H1 (cell line): ENCODE results near the gene FBXW2. TPM values are rescaled to one million over a fixed set of nuclear protein-coding genes. Genes with fewer than 3 reads are reported as not detected.

Source experiments
- CTCF ChIA-PET: fragments of 300-600 bp; sonication (Branson Sonifier 250); formaldehyde crosslinking; loops from one replicate; lab custom pipeline; 2021; ENCODE audit not compliant: partially characterized antibody; lab: Charles Lee
- POLR2A ChIA-PET: fragments of 300-600 bp; sonication (Branson Sonifier 250); formaldehyde crosslinking; loops from one replicate; lab custom pipeline; 2021; ENCODE audit warnings: inconsistent platforms; ENCODE audit not compliant: partially characterized antibody; lab: Charles Lee
- DNase-seq, 2 experiments: peaks; one replicate each; pipeline versions ENCODE4 v3.0.0 to v3.0.0-alpha.2; 2010 to 2022; ENCODE audit warnings: low spot score in 2 of 2, low read depth in 1 of 2, mixed read lengths in 1 of 2
- FAIRE-seq: peaks from 2 replicates; lab custom pipeline; 2011; peaks lifted over from hg19 to GRCh38; lab: Jason Lieb, UNC
- H2AFZ ChIP-seq: 2 replicates; pipeline ENCODE4 v1.8.1; 2012; ENCODE audit warnings: low read length, inconsistent platforms
- H2AK5ac ChIP-seq: 2 replicates; pipeline ENCODE4 v1.6.1; 2013; ENCODE audit warnings: low read depth, low read length
- H2BK120ac ChIP-seq: replicated peaks from 2 replicates; pipeline ENCODE3; 2013; ENCODE audit warnings: low read depth, low read length, inconsistent platforms
- H2BK12ac ChIP-seq: 2 replicates; pipeline ENCODE4 v1.6.1; 2013; ENCODE audit warnings: low read depth, low read length
- H2BK15ac ChIP-seq: 2 replicates; pipeline ENCODE4 v1.6.1; 2013; ENCODE audit warnings: low read length
- H2BK20ac ChIP-seq: 2 replicates; pipeline ENCODE4 v1.6.1; 2013; ENCODE audit warnings: low read length
- H2BK5ac ChIP-seq: 2 replicates; pipeline ENCODE4 v1.6.1; 2013; ENCODE audit warnings: low read depth, low read length
- H3K14ac ChIP-seq: 2 replicates; pipeline ENCODE4 v1.6.1; 2013; ENCODE audit warnings: inconsistent platforms; ENCODE audit not compliant: insufficient read length
- H3K18ac ChIP-seq: 2 replicates; pipeline ENCODE4 v1.6.1; 2013; ENCODE audit warnings: low read length; ENCODE audit errors: extremely low read depth
- H3K23ac ChIP-seq: 2 replicates; pipeline ENCODE4 v1.6.1; 2013; ENCODE audit warnings: inconsistent platforms; ENCODE audit not compliant: insufficient read length
- H3K23me2 ChIP-seq: 2 replicates; pipeline ENCODE4 v1.6.1; 2013; ENCODE audit warnings: low read depth, low read length
- H3K27ac ChIP-seq: 2 replicates; pipeline ENCODE4 v1.6.1; 2011; ENCODE audit warnings: low read depth, low read length, inconsistent platforms
- H3K27me3 ChIP-seq, 4 experiments: replicated peaks in 1 of 4; 1 replicate in 1 of 4; 2 replicates in 3 of 4; pipeline versions ENCODE4 v1.6.1 to v1.8.1; 2011 to 2013; ENCODE audit warnings: low read length in 3 of 4, mild to moderate bottlenecking in 3 of 4, inconsistent platforms in 2 of 4, mixed read lengths in 2 of 4, moderate library complexity in 1 of 4; ENCODE audit not compliant: control insufficient read depth in 3 of 4, insufficient read depth in 3 of 4; ENCODE audit errors: extremely low read depth in 1 of 4
- H3K36me3 ChIP-seq, 4 experiments: 2 replicates each; pipeline versions ENCODE4 v1.6.1 to v1.8.1; 2011 to 2013; ENCODE audit warnings: mild to moderate bottlenecking in 4 of 4, low read length in 3 of 4, moderate library complexity in 2 of 4, control low read depth in 1 of 4, inconsistent platforms in 1 of 4; ENCODE audit not compliant: insufficient read depth in 4 of 4, control insufficient read depth in 2 of 4
- H3K4ac ChIP-seq: replicated peaks from 2 replicates; pipeline ENCODE3; 2013; ENCODE audit warnings: low read length, low read depth, mixed read lengths, inconsistent platforms; ENCODE audit not compliant: insufficient read length
- H3K4me1 ChIP-seq, 4 experiments: replicated peaks in 1 of 4; 1 replicate in 1 of 4; 2 replicates in 3 of 4; pipeline versions ENCODE4 v1.6.1 to v1.8.1; 2011 to 2013; ENCODE audit warnings: low read length in 3 of 4, inconsistent platforms in 2 of 4, mixed read lengths in 1 of 4; ENCODE audit not compliant: insufficient read depth in 4 of 4, control insufficient read depth in 3 of 4
- H3K4me2 ChIP-seq, 2 experiments: 2 replicates each; pipeline versions ENCODE4 v1.6.1 to v1.8.1; 2011 to 2013; ENCODE audit warnings: low read depth in 2 of 2, low read length in 2 of 2, control low read depth in 1 of 2, inconsistent platforms in 1 of 2, mild to moderate bottlenecking in 1 of 2; ENCODE audit not compliant: insufficient read depth in 1 of 2
- H3K4me3 ChIP-seq, 4 experiments: fragments of 200-600, 300-600 bp in 1 of 4; sonication (generic), shearing (Covaris generic), sonication (Bioruptor Twin) in 1 of 4; 2 replicates each; pipeline versions ENCODE4 v1.5.1 to v1.8.1; 2011 to 2016; ENCODE audit warnings: low read length in 4 of 4, low read depth in 3 of 4, control low read depth in 2 of 4, inconsistent platforms in 2 of 4, mild to moderate bottlenecking in 2 of 4, mixed read lengths in 1 of 4, moderate library complexity in 1 of 4; ENCODE audit not compliant: insufficient read depth in 2 of 4; ENCODE audit errors: extremely low read depth in 1 of 4
- H3K56ac ChIP-seq: replicated peaks from 2 replicates; pipeline ENCODE3; 2013; ENCODE audit warnings: low read depth, mild to moderate bottlenecking, mixed read lengths, low read length, inconsistent platforms; ENCODE audit not compliant: insufficient read length
- H3K79me1 ChIP-seq: 2 replicates; pipeline ENCODE4 v1.6.1; 2013; ENCODE audit warnings: low read depth, low read length, control low read depth
- H3K79me2 ChIP-seq, 2 experiments: 2 replicates each; pipeline versions ENCODE4 v1.6.1 to v1.8.1; 2012 to 2013; ENCODE audit warnings: low read length in 2 of 2, mild to moderate bottlenecking in 2 of 2, inconsistent platforms in 1 of 2; ENCODE audit not compliant: insufficient read depth in 2 of 2, control insufficient read depth in 1 of 2
- H3K9ac ChIP-seq, 4 experiments: replicated peaks in 1 of 4; 1 replicate in 1 of 4; 2 replicates in 3 of 4; pipeline versions ENCODE4 v1.6.1 to v1.8.1; 2011 to 2013; ENCODE audit warnings: low read depth in 3 of 4, low read length in 3 of 4, control low read depth in 2 of 4, mild to moderate bottlenecking in 2 of 4, moderate library complexity in 2 of 4, inconsistent platforms in 1 of 4; ENCODE audit errors: extremely low read depth in 1 of 4
- H3K9me3 ChIP-seq, 2 experiments: 2 replicates each; pipeline versions ENCODE4 v1.6.1 to v1.8.1; 2012 to 2013; ENCODE audit warnings: mild to moderate bottlenecking in 2 of 2, moderate library complexity in 2 of 2, control low read depth in 1 of 2, inconsistent platforms in 1 of 2, low read depth in 1 of 2, low read length in 1 of 2, mixed read lengths in 1 of 2; ENCODE audit not compliant: insufficient read depth in 2 of 2
- H4K20me1 ChIP-seq, 2 experiments: replicated peaks in 1 of 2; 2 replicates each; pipeline versions ENCODE3 to v1.8.1; 2011 to 2013; ENCODE audit warnings: inconsistent platforms in 2 of 2, low read length in 2 of 2, mild to moderate bottlenecking in 1 of 2; ENCODE audit not compliant: insufficient read depth in 2 of 2, control insufficient read depth in 1 of 2
- H4K5ac ChIP-seq: 2 replicates; pipeline ENCODE4 v1.6.1; 2013; ENCODE audit warnings: low read length, low read depth, mixed read lengths, inconsistent platforms; ENCODE audit not compliant: insufficient read length
- H4K8ac ChIP-seq: 2 replicates; pipeline ENCODE4 v1.8.0; 2013; ENCODE audit warnings: mild to moderate bottlenecking, moderate library complexity, low read length, inconsistent platforms; ENCODE audit not compliant: insufficient read depth; ENCODE audit errors: extremely low read depth
- H4K91ac ChIP-seq: replicated peaks from 2 replicates; pipeline ENCODE3; 2013; ENCODE audit warnings: low read length, mixed read lengths, inconsistent platforms; ENCODE audit not compliant: insufficient read length
- ASH2L ChIP-seq: fragments of 200-600, 300-600 bp; sonication (generic); IDR thresholded peaks from one replicate; pipeline ENCODE4 v1.7.1; 2017; ENCODE audit warnings: low read length
- EZH2 ChIP-seq: fragments of 200-600 bp; sonication (generic); IDR thresholded peaks from 2 replicates; pipeline ENCODE4 v1.7.1; 2012; ENCODE audit warnings: low read depth, mild to moderate bottlenecking, moderate library complexity, low read length, inconsistent platforms; ENCODE audit not compliant: severe bottlenecking
- GABPA ChIP-seq: IDR thresholded peaks from 2 replicates; pipeline ENCODE4 v1.6.1; 2011; ENCODE audit warnings: mild to moderate bottlenecking, low read length, moderate library complexity, borderline replicate concordance; ENCODE audit not compliant: insufficient read depth
- NRF1 ChIP-seq: IDR thresholded peaks from 2 replicates; pipeline ENCODE4 v1.6.1; 2011; ENCODE audit warnings: mild to moderate bottlenecking, low read depth, low read length, improper control_type of control experiment
- POLR2A ChIP-seq, 2 experiments: IDR thresholded peaks; 1 replicate in 1 of 2; 2 replicates in 1 of 2; pipeline ENCODE4 v1.6.1; 2011; ENCODE audit warnings: low read depth in 2 of 2, low read length in 2 of 2, mild to moderate bottlenecking in 2 of 2; ENCODE audit errors: control extremely low read depth in 1 of 2
- RFX5 ChIP-seq: IDR thresholded peaks from 2 replicates; pipeline ENCODE4 v1.6.1; 2011; ENCODE audit warnings: low read depth, low read length, improper control_type of control experiment, borderline replicate concordance
- SP4 ChIP-seq: IDR thresholded peaks from 2 replicates; pipeline ENCODE4 v1.6.1; 2012; ENCODE audit warnings: low read length, inconsistent platforms
- YY1 ChIP-seq: IDR thresholded peaks from 2 replicates; pipeline ENCODE4 v1.6.1; 2011; ENCODE audit warnings: low read depth, mild to moderate bottlenecking, low read length
- polyA plus RNA-seq, 7 experiments: library from polyadenylated mRNA; depleted of rRNA in 3 of 7; stranded (reverse) in 5 of 7; unstranded in 2 of 7; fragments of >200 nt in 5 of 7; fragments of 200-250 nt in 2 of 7; gene quantifications; 1 replicate in 5 of 7; 2 replicates in 1 of 7; 4 replicates in 1 of 7; pipeline versions ENCODE4 v1.2.1 to v1.2.3, GENCODE V29; 2011 to 2013; ENCODE audit warnings: missing spikeins in 2 of 7, mixed read lengths in 2 of 7
- total RNA-seq: library from RNA; stranded (reverse); fragmentation: NEBNext Ultra II Directional; extraction: Animal tissue kit (Norgen Biotek cat#: 25700); gene quantifications from 2 replicates; pipeline ENCODE4 v1.2.1, GENCODE V29; 2021
- TF ChIP-seq, protein P1 (sequence below): IDR thresholded peaks from 2 replicates; pipeline ENCODE4 v1.6.1; 2011; ENCODE audit warnings: low read depth, mild to moderate bottlenecking, low read length; ENCODE audit not compliant: insufficient read depth

FBXW2 gene
- total and polyA plus RNA-seq, 2 of the 8 experiments (the other 6 are each of a cell fraction or from before 2014, with no cell fraction given), result 19.2 to 65.3 TPM

GRCh38 chr9:120711354-120711753 is 81.9 kb downstream of the FBXW2 start:
- CTCF ChIA-PET, result interaction anchor here (1.1 to 1.4 kb wide), 2 partner anchors 9 to 19 kb away, joined by 3 to 4 read pairs; no protein-coding TSS in a partner anchor
- H3K4me2 ChIP-seq, result no peak overlapping the region
- H3K4me3 ChIP-seq, result no peak overlapping the region

More at GRCh38 chr9:120711354-120711753, 81.9 kb downstream of the FBXW2 start:
- Histone ChIP-seq H2BK5ac (no peak overlapping the region), H2AFZ (no peak overlapping the region), H3K9me3 (no peaks in the 10 kb centered on the region), H3K18ac (no peak overlapping the region), H2BK15ac (no peak overlapping the region), H3K79me1 (no peaks in the 10 kb centered on the region), H3K4ac (no peak overlapping the region), H3K36me3 (no peaks in the 10 kb centered on the region), H2BK20ac (no peak overlapping the region), H3K4me1 (peaks cover 0 to 9% (median 8%) of the 10 kb centered on the region in 4 experiments; a peak in 4 of 7 replicates), H3K79me2 (no peaks in the 10 kb centered on the region), H2BK120ac (no peak overlapping the region), H3K56ac (no peak overlapping the region), H4K91ac (no peak overlapping the region), H3K9ac (no peak overlapping the region), H4K5ac (no peak overlapping the region), H2AK5ac (no peak overlapping the region), H3K14ac (no peak overlapping the region), H3K23me2 (peaks cover 13% of the 10 kb centered on the region; the same call in 1 of the 2 replicates), H2BK12ac (no peak overlapping the region), H4K8ac (no peak overlapping the region), H3K23ac (no peak overlapping the region), H3K27me3 (peaks cover 4 to 17% (median 15%) of the 10 kb centered on the region in 4 experiments; a peak in 6 of 7 replicates), H3K27ac (no peak overlapping the region), H4K20me1 (peaks cover 0 to 2% of the 10 kb centered on the region in 2 experiments)
- no peak for FAIRE-seq
- no peak for DNase-seq
- POLR2A ChIA-PET, result no interaction called here
- TF ChIP-seq, protein P1, sequence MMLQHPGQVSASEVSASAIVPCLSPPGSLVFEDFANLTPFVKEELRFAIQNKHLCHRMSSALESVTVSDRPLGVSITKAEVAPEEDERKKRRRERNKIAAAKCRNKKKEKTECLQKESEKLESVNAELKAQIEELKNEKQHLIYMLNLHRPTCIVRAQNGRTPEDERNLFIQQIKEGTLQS, result no peak
- TF ChIP-seq SP4 (no peak), POLR2A (IDR thresholded peaks at IDR 0.05; ENCODE audit: control extremely low read depth in 1 of 2, low read depth in 2 of 2, low read length in 2 of 2) (no peak), GABPA (no peak), ASH2L (no peak), RFX5 (no peak), EZH2 (no peak), YY1 (no peak), NRF1 (no peak)
